ENCODE results near the gene CHCHD6. TPM values are rescaled to one million over a fixed set of nuclear protein-coding genes. Genes with fewer than 3 reads are reported as not detected.

Gene CHCHD6
- total and polyA plus RNA-seq, 4 donors: 22.5 to 70.2 (median 49.7) TPM

DNA sequence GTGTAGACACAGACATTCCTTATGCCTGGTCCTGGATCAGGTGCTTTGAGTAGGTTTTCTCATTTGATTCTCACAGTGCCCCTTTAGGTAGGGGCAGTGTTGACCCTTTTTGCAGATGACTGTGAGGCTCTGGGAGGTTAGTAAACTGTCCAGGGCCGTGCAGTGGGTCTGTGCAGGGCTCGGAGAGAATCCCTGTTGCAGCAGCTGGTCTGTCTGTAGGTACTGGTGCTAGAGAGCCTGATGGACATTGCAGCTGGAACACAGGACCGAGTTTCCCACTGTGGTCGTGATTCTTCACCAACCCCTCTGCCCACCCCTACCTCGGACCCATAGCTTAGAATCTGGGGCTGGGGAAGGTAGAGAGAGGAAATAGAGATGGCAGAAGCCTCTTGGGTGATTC, 51.8 kb downstream of the CHCHD6 start:
- no peaks in the 10 kb centered on the region for H3K36me3 ChIP-seq (ENCODE audit: control insufficient read depth, insufficient read depth, low read length)
- H3K9me3 ChIP-seq (ENCODE audit: control insufficient read depth, insufficient read depth, low read length): no peaks in the 10 kb centered on the region
- WGBS (ENCODE audit: insufficient coverage): 90% methylated on average over 2 of the region's 5 CpGs
- H3K27ac ChIP-seq (ENCODE audit: low read depth, low read length): no peak overlapping the region
- no peaks in the 10 kb centered on the region for H3K27me3 ChIP-seq (ENCODE audit: control insufficient read depth, insufficient read depth, low read length)
- no peak for DNase-seq (ENCODE audit: low read depth in 4 of 6, low spot score in 6 of 6)
- no peak overlapping the region for H3K4me3 ChIP-seq (ENCODE audit: low read depth, low read length)
- H3K4me1 ChIP-seq (ENCODE audit: control insufficient read depth, insufficient read depth, low read length): peaks cover 16% of the 10 kb centered on the region

DNA sequence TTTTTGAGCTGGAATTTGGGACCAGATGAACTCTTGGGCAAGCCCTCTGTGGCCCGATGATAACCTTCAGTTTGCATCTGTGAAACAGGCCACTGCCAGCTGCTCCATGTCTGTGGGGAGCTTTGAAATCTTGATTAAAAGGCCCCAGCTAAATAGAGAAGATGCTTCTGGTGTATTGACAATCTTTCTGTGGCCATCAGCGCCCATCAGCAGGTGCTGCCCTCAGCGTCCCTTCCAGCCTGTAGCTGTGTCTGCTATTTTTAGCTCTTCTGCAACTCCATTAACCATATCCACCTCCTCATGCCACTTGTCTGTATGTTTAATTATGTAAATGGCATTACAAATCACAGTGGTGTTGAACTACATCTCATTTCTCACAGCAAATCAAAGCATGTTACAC, 54.0 kb downstream of the CHCHD6 start:
- Histone ChIP-seq H3K36me3 (ENCODE audit: control insufficient read depth, insufficient read depth, low read length) (no peaks in the 10 kb centered on the region), H3K9me3 (ENCODE audit: control insufficient read depth, insufficient read depth, low read length) (no peaks in the 10 kb centered on the region), H3K27me3 (ENCODE audit: control insufficient read depth, insufficient read depth, low read length) (no peaks in the 10 kb centered on the region), H3K4me1 (ENCODE audit: control insufficient read depth, insufficient read depth, low read length) (peaks cover 3% of the 10 kb centered on the region), H3K4me3 (ENCODE audit: low read depth, low read length) (no peak overlapping the region), H3K27ac (ENCODE audit: low read depth, low read length) (no peak overlapping the region)
- WGBS (ENCODE audit: insufficient coverage): 75% methylated on average over 1 of the region's 3 CpGs
- peak in 1 of 6 donors; percentile 18 for DNase-seq (ENCODE audit: low read depth in 4 of 6, low spot score in 6 of 6)

DNA sequence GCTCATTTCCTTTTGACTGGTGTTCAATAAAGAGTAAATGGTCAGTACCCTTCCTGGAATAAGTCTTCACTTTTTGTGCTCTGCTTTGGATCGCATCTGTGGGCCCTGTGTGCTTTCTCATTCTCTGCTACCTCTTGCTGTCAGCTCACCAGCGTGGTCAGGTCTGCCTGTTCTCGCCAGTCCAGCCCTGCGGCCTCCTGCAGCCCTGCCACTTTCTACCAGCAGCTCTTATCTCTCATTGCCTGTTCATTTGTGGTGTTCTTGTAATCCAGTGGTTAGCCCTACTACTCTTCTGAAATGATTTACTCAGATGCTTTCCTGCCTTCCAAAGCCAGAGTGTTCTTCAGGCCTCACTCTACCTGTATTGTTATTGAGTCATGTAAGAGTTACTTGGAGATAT, 54.8 kb downstream of the CHCHD6 start:
- peaks cover 3% of the 10 kb centered on the region for H3K4me1 ChIP-seq (ENCODE audit: control insufficient read depth, insufficient read depth, low read length)
- H3K9me3 ChIP-seq (ENCODE audit: control insufficient read depth, insufficient read depth, low read length): no peaks in the 10 kb centered on the region
- H3K4me3 ChIP-seq (ENCODE audit: low read depth, low read length): no peak overlapping the region
- no peak overlapping the region for H3K27ac ChIP-seq (ENCODE audit: low read depth, low read length)
- DNase-seq (ENCODE audit: low read depth in 4 of 6, low spot score in 6 of 6): no peak
- 100% methylated on average over 2 of the region's 4 CpGs for WGBS (ENCODE audit: insufficient coverage)
- H3K27me3 ChIP-seq (ENCODE audit: control insufficient read depth, insufficient read depth, low read length): no peaks in the 10 kb centered on the region
- no peaks in the 10 kb centered on the region for H3K36me3 ChIP-seq (ENCODE audit: control insufficient read depth, insufficient read depth, low read length)

DNA sequence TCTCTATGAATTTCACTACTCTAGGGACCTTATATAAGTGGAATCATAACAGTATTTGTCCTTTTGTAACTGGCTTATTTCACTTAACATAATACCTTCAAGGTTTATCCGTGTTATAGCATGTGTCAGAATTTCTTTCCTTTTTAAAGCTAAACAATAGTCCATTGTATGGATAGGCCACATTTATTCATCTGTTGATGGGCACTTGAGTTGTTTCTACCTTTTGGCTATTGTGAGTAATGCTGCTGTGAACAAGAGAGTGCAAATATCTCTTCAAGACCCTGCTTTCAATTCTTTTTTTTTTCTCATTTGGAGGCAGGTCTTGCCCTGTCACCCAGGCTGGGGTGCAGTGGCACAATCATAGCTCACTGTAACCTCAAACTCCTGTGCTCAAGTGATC, 56.5 kb downstream of the CHCHD6 start:
- no peak overlapping the region for H3K4me3 ChIP-seq (ENCODE audit: low read depth, low read length)
- DNase-seq (ENCODE audit: low read depth in 4 of 6, low spot score in 6 of 6): no peak
- no peak overlapping the region for H3K27ac ChIP-seq (ENCODE audit: low read depth, low read length)
- peaks cover 5% of the 10 kb centered on the region for H3K36me3 ChIP-seq (ENCODE audit: control insufficient read depth, insufficient read depth, low read length)
- no peaks in the 10 kb centered on the region for H3K27me3 ChIP-seq (ENCODE audit: control insufficient read depth, insufficient read depth, low read length)
- WGBS (ENCODE audit: insufficient coverage): no CpG with 5 or more reads among the region's 1 CpG
- H3K9me3 ChIP-seq (ENCODE audit: control insufficient read depth, insufficient read depth, low read length): no peaks in the 10 kb centered on the region
- no peaks in the 10 kb centered on the region for H3K4me1 ChIP-seq (ENCODE audit: control insufficient read depth, insufficient read depth, low read length)

DNA sequence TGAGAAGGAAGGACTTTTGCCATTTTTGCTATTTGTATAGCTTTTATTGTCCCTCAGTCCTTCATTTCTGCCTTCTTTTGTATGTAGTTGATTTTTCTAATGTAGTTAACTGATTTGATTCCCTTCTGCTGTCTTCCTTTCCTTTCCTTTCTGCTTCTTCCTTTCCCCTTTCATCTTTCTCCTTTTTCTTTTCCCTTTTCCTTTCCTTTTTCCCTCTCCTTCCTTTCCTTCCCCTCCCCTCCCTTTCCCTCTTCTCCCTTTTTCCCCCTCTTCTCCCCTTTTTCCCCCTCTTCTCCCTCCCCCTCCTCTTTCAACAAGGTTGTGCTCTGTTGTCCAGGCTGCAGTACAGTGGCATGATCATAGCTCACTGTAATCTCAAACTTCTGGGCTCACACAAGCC, 59.0 kb downstream of the CHCHD6 start:
- H3K4me1 ChIP-seq (ENCODE audit: control insufficient read depth, insufficient read depth, low read length): no peaks in the 10 kb centered on the region
- DNase-seq (ENCODE audit: low read depth in 4 of 6, low spot score in 6 of 6): no peak
- H3K9me3 ChIP-seq (ENCODE audit: control insufficient read depth, insufficient read depth, low read length): no peaks in the 10 kb centered on the region
- peaks cover 10% of the 10 kb centered on the region for H3K36me3 ChIP-seq (ENCODE audit: control insufficient read depth, insufficient read depth, low read length)
- H3K4me3 ChIP-seq (ENCODE audit: low read depth, low read length): no peak overlapping the region
- H3K27ac ChIP-seq (ENCODE audit: low read depth, low read length): no peak overlapping the region
- no peaks in the 10 kb centered on the region for H3K27me3 ChIP-seq (ENCODE audit: control insufficient read depth, insufficient read depth, low read length)

DNA sequence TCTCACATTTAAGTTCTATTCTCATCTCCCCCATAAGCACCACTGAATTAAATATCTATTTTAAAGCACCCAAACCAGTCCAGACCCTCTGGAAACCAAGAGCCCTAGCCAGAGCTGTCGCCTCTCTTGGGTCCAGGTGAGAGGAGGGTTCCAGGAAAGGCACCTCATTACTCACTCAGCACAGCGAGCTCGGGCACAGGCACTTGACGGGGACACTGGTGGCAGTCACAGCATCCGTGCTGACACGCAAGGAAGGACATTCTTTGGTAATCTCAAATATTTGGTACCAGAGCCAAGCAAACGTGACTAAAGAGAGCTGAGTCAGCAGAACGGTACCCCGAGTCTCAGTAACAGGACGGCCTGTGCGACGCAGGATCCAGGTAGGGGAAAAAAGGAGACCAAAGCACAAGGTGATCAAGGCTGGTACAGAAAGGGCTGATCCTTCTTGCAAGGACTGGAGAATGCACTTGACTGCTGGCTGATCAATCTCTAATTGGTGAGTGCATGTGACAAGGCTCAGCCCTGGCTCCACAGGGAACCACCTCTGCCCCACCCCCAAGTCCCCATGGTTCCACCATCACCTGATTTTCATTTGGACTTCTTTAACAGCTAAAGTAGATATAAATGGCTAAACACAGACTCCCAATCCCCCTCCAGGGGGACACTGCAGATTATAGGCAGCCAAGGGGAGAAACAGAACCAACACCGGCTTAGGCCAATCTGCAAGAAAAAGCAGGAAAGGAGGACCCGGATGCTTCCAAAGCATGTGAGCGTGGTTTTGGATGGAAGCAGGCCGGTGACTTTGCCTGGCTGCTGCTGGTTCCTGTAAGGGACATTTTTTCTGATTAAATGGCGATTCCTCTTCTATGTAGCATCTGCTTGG, 61.4 kb downstream of the CHCHD6 start:
- WGBS (ENCODE audit: insufficient coverage): 93% methylated on average over 17 of the region's 17 CpGs
- H3K27ac ChIP-seq (ENCODE audit: low read depth, low read length): no peak overlapping the region
- no peaks in the 10 kb centered on the region for H3K27me3 ChIP-seq (ENCODE audit: control insufficient read depth, insufficient read depth, low read length)
- DNase-seq (ENCODE audit: low read depth in 4 of 6, low spot score in 6 of 6): no peak
- H3K4me1 ChIP-seq (ENCODE audit: control insufficient read depth, insufficient read depth, low read length): no peaks in the 10 kb centered on the region
- H3K9me3 ChIP-seq (ENCODE audit: control insufficient read depth, insufficient read depth, low read length): peaks cover under 1% of the 10 kb centered on the region
- peaks cover 10% of the 10 kb centered on the region for H3K36me3 ChIP-seq (ENCODE audit: control insufficient read depth, insufficient read depth, low read length)
- H3K4me3 ChIP-seq (ENCODE audit: low read depth, low read length): no peak overlapping the region

DNA sequence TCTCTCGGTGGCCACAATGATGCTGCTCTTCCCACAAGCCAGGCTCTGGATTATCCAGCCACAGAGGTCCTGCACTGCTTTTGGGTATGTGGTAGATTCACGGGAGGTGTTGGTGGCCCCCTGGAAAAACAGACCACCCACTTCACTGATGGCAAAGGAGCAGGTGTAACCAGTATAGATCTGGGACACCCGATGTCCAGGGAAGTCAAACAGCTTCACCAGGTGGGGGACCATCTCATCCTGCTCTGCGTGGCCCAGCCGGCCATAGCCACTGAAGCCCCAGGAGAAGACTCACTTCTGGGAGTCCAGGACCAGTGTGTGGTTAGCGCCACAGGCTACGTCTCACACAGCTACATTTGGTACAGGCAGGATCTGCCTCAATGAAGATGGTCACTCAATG, 62.6 kb downstream of the CHCHD6 start:
- H3K9me3 ChIP-seq (ENCODE audit: control insufficient read depth, insufficient read depth, low read length): peaks cover 3% of the 10 kb centered on the region
- H3K4me3 ChIP-seq (ENCODE audit: low read depth, low read length): no peak overlapping the region
- H3K4me1 ChIP-seq (ENCODE audit: control insufficient read depth, insufficient read depth, low read length): no peaks in the 10 kb centered on the region
- H3K27ac ChIP-seq (ENCODE audit: low read depth, low read length): no peak overlapping the region
- 97% methylated on average over 7 of the region's 7 CpGs for WGBS (ENCODE audit: insufficient coverage)
- no peak for DNase-seq (ENCODE audit: low read depth in 4 of 6, low spot score in 6 of 6)
- no peaks in the 10 kb centered on the region for H3K27me3 ChIP-seq (ENCODE audit: control insufficient read depth, insufficient read depth, low read length)
- peaks cover 10% of the 10 kb centered on the region for H3K36me3 ChIP-seq (ENCODE audit: control insufficient read depth, insufficient read depth, low read length)

DNA sequence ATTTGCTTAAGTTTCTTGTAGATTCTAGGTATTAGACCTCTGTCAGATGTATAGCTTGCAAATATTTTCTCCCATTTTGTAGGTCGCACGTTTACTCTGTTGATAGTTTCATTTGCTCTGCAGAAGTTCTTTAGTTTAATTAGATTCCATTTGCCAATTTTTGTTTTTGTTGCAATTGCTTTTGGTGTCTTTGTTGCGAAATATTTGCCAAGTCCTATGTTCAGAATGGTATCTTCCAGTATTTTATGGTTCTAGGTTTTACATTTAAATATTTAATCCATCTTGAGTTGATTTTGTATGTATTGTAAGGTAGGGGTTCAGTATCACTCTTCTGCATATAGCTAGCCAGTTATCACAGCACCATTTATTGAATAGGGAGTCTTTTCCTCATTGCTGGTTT, 64.9 kb downstream of the CHCHD6 start:
- Histone ChIP-seq H3K4me3 (ENCODE audit: low read depth, low read length) (no peak overlapping the region), H3K27me3 (ENCODE audit: control insufficient read depth, insufficient read depth, low read length) (no peaks in the 10 kb centered on the region), H3K36me3 (ENCODE audit: control insufficient read depth, insufficient read depth, low read length) (peaks cover 10% of the 10 kb centered on the region), H3K4me1 (ENCODE audit: control insufficient read depth, insufficient read depth, low read length) (no peaks in the 10 kb centered on the region), H3K9me3 (ENCODE audit: control insufficient read depth, insufficient read depth, low read length) (peaks cover 3% of the 10 kb centered on the region), H3K27ac (ENCODE audit: low read depth, low read length) (no peak overlapping the region)
- WGBS (ENCODE audit: insufficient coverage): no CpG with 5 or more reads among the region's 3 CpGs
- DNase-seq (ENCODE audit: low read depth in 4 of 6, low spot score in 6 of 6): no peak

DNA sequence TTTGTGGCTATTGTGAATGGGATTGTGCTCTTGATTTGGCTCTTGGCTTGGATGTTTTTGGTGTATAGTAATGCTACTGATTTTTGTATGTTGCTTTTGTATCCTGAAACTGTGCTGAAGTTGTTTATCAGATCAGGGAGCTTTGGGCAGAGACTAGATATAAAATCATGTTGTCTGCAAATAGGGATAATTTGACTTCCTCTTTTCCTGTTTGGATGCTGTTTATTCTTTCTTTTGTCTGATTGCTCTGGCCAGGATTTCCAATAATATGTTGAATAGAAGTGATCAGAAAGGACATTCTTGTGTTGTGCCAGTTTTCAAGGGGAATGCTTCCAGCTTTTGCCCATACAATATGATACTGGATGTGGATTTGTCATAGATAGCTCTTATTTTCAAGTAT, 66.1 kb downstream of the CHCHD6 start:
- Histone ChIP-seq H3K27ac (ENCODE audit: low read depth, low read length) (no peak overlapping the region), H3K36me3 (ENCODE audit: control insufficient read depth, insufficient read depth, low read length) (peaks cover 7% of the 10 kb centered on the region), H3K9me3 (ENCODE audit: control insufficient read depth, insufficient read depth, low read length) (peaks cover 3% of the 10 kb centered on the region), H3K4me1 (ENCODE audit: control insufficient read depth, insufficient read depth, low read length) (no peaks in the 10 kb centered on the region), H3K4me3 (ENCODE audit: low read depth, low read length) (no peak overlapping the region), H3K27me3 (ENCODE audit: control insufficient read depth, insufficient read depth, low read length) (no peaks in the 10 kb centered on the region)
- DNase-seq (ENCODE audit: low read depth in 4 of 6, low spot score in 6 of 6): no peak

DNA sequence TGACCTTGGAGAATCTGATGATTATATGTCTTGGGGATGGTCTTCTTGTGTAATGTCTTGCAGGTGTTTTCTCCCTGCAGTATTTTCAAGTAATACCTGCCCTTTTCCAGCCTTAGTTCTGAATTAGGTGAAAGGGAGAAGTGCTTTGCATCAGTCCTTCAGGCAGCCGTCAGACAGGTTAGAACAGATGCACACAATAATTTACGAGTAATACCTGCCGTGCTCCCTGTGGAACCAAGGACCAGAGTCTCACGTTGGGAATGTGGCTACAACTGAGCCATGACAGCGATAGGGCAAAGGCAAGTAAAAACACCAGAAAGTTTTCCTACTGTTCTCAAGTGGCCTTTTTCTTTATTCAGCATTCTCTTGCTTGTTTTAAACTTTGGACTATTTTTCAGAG, 69.1 kb downstream of the CHCHD6 start:
- no peak for DNase-seq (ENCODE audit: low read depth in 4 of 6, low spot score in 6 of 6)
- Histone ChIP-seq H3K27ac (ENCODE audit: low read depth, low read length) (no peak overlapping the region), H3K4me3 (ENCODE audit: low read depth, low read length) (no peak overlapping the region), H3K36me3 (ENCODE audit: control insufficient read depth, insufficient read depth, low read length) (no peaks in the 10 kb centered on the region), H3K27me3 (ENCODE audit: control insufficient read depth, insufficient read depth, low read length) (no peaks in the 10 kb centered on the region), H3K9me3 (ENCODE audit: control insufficient read depth, insufficient read depth, low read length) (peaks cover 3% of the 10 kb centered on the region), H3K4me1 (ENCODE audit: control insufficient read depth, insufficient read depth, low read length) (no peaks in the 10 kb centered on the region)
- 78% methylated on average over 4 of the region's 5 CpGs for WGBS (ENCODE audit: insufficient coverage)
